GM19467 (cell line): ENCODE data around the gene BLACAT1.
A peak's percentile ranks its signal among the peaks of the same experiment; 100 is the strongest.
"Not testable (repeated sequence)": the region's sequence is repeated elsewhere in the genome, so short reads cannot be mapped to it uniquely, and the experiment has no call there.

Source experiments
- ATAC-seq: cut with Tn5 transposase; IDR thresholded peaks from one replicate; pipeline ENCODE4 v1.9.1; 2021; ENCODE audit warnings: mild to moderate bottlenecking, moderate library complexity; ENCODE audit not compliant: unreplicated experiment

BLACAT1 gene

DNA sequence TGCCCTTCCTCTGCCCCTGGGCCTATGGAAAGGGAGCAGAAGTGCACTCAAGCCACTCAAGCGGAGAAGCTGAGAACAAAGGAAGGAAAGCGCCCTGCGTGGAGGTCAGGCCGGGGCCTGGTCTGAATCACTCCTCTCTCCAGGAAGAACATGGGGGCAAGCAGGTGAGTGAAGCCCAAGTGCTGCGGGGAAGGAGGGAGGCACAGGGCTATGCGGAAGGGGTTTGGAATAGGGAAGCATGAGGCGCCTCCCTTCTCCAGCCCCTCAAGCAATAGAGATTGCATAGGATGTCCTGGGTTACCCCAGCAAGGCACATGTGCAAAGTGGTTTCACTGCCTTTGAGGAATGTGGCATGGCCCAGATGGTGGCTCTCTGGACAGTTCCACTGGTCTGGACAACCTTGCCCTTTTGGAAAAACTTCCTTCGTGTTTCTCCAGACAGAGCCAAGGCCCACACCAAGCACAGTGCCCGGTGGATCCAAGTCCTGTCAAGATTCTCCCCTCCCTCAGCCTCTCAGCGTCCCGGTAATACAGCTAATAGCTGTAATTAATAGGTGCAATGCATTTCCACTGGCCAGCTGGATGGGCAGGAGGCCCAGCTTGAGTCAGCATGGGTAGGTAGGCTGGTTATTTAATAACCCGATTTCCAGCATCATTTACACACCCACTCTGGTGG is 13.7 kb downstream of the BLACAT1 start:
- ATAC-seq, result no peak

- no peak for ATAC-seq
Measured at GRCh38 chr1:205441716-205442050, 14.2 kb downstream of the BLACAT1 start.

- ATAC-seq, result peak; percentile 29
Measured at GRCh38 chr1:205441318-205441633, 14.6 kb downstream of the BLACAT1 start.

GRCh38 chr1:205440476-205441317 is 15.1 kb downstream of the BLACAT1 start:
- peak; percentile 58 for ATAC-seq

GRCh38 chr1:205440121-205440475 is 15.7 kb downstream of the BLACAT1 start:
- no peak for ATAC-seq

GRCh38 chr1:205438213-205439158 is 17.4 kb downstream of the BLACAT1 start:
- ATAC-seq, result no peak

DNA sequence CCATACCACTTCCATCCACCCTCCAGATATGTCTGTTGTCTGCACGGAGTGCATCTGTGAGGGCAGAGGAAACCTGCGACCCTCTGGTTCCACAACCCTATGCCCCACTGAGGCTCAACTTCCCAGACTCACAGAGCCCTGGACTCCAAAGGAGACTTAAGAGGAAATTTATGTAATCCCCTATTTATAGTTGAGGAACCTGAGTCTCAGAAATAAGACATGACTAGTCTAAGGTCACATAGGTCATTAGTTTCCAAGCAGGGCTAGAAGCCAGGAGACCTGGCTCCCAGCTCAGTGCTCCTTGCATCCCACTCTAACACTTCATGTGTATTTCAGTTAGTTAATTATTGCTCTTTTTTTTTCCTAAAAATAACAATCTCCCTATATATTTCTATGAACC is 18.3 kb downstream of the BLACAT1 start:
- ATAC-seq, result no peak

DNA sequence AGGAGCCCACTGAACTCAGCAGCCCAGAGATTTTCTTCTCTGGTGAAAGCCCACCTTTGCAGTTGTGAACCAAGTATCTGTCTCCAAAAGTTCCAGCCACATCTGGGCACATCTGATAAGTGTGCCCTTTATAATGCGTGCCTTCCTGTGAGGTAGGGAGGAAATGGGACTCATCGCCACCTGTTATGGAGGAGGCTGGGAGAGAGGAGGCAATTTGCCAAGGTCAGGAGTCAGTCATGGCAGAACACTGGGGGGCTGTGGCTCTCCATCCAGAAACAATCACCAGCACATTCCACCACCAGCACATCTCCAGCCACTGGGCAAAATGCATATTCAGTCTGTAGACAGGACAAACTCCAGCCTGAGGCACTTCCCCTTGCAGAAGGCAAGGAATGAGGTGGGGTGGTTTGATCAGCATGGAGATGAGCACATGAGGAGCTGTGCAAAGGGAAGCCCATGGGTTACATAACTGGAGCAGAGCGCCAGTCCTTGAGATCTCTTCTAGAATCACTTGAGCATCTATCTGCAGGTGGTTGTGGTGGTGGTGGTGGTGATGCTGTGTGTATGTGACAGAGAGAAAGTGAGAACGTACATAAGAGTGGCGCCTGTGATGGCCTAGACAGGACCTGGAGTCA is 19.0 kb downstream of the BLACAT1 start:
- no peak for ATAC-seq

DNA sequence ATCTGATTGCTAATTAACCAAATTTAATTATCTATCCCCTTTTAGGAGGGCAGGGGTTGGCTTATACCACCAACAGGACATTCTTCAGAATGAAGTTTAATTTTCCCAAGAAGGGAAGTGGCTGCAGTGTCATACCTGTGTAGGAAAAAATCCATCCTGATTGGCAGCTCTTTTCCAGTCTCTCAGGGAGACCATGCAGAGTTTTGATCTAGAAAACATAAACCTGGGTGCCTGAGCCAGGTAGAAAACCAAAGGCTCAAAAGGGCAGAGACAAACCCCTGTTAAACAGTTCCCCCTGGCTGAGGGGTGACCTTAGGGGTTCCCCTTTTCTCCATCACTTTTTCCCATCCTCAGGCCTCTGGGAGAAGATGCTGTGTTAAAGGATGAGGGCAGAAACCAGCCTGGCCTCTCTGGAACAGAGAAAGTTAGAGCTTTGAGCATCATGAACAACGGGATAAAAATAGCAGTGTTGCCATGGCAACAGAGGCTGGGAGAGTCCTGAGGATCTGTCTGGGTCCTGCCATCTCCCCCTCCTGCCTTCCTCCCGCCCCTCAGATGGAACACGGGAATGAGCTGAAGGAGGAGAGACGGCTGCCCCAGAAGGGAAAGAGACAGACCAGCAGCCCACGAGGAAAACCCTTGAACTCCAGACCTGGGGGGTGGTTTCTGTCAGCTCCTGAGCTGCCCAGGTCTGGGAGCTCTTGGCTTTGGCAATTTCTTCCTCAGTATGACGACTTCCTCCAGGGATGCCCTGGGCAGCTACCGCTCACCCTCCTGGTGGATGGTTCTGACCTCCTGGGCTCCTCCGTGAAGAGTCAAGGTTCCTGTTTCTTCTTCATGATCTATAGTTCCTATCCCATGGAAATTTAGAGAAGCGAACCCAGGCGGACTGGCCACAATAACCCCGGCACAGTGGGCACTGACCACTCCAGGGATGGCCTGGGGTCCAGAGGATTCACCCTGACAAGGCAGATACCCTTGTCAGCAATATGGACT is 20.0 kb downstream of the BLACAT1 start:
- ATAC-seq, result no peak

- ATAC-seq, result no peak
Measured at GRCh38 chr1:205434738-205435137, 21.1 kb downstream of the BLACAT1 start.

GRCh38 chr1:205432692-205433091 is 23.2 kb downstream of the BLACAT1 start:
- not testable (repeated sequence) for ATAC-seq

- no peak for ATAC-seq
Measured at GRCh38 chr1:205432116-205432515, 23.7 kb downstream of the BLACAT1 start.

DNA sequence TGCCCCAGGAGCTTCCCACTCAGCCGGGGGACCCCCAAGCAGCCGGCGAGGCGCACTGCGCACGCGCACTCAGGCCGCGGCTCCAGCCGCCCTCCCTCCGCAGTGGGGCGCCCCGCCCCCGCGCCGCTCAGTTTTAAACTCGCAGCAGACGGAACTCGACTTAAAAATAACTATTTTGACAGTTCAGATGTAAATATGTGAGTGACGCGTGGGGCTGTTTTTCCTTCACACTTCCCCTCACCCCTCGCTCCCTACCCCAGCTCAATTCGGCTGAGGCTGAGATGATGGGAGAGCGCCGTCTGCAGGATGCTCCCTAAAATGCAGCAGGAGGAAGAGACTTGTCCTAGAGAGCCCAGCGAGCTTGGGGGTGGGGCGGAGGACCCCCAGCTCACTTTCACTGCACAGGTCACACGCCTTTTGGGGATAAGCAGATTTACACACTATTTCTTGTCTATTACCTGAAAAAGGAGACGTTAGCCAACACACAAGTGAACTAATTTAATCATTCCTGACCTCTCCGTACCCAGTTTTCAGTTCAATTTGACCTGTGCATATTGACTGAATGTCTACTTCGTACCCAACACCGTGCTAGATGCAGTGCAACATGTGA is 25.0 kb downstream of the BLACAT1 start:
- no peak for ATAC-seq

GRCh38 chr1:205429762-205430695 is 25.8 kb downstream of the BLACAT1 start:
- ATAC-seq, result no peak

DNA sequence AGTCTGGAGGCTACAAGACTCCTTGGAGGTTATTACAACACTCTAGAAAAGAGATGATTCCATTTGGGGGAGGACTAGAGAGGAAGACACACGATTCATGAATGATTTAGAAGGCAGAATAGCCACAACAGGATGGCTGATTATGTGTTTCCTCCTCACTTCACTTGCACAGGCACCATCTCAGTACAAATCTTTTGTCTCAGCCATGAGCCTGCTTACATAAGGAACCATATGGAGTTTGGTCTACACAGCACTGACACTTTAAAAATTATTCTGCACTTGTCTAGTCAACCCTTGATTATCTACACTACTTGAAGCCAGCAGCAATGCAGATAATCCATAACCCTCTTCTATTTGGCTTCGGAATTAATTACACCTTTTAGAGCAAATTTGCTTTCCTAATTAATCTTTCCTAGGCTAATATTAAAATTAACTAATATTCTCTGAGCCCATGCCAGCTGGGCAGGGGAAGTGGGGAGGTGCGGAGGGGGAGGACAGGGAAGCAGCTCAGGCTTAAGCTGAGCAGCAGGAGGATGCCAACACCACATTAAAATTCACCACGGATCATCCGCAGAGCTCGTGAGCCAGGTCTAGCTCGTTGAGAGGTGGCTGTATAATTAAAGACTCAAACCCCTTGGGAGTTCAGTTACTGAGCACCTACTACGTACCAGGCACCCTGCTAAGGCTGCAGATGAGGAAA is 30.8 kb downstream of the BLACAT1 start:
- no peak for ATAC-seq

DNA sequence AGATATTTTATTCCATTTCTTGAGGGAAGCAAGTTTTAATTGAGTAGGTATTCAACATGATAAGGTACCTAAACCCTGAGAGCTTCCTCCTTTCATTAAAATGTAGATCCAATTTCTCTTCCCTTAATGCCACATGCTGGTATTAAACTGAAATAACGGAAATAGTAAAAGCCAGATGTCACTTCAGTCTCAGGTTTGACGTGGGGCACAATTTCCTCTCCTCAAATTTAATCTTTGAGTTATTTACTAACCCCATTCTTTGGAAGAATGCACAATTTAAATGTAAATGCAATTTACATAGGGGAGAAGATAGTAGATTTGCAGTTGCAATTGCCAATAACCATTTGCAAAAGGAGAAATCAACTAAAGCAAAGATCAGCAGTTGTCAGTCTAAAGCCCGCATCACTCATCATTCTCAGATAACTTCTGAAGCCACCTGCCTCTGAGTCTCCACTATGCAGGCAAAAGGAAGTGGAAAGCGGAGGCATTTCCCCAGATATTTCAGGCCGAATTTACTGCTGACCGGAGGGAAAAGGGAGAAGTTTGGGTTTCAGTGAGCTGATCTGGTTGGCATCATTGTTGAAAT is 31.9 kb downstream of the BLACAT1 start:
- no peak for ATAC-seq

DNA sequence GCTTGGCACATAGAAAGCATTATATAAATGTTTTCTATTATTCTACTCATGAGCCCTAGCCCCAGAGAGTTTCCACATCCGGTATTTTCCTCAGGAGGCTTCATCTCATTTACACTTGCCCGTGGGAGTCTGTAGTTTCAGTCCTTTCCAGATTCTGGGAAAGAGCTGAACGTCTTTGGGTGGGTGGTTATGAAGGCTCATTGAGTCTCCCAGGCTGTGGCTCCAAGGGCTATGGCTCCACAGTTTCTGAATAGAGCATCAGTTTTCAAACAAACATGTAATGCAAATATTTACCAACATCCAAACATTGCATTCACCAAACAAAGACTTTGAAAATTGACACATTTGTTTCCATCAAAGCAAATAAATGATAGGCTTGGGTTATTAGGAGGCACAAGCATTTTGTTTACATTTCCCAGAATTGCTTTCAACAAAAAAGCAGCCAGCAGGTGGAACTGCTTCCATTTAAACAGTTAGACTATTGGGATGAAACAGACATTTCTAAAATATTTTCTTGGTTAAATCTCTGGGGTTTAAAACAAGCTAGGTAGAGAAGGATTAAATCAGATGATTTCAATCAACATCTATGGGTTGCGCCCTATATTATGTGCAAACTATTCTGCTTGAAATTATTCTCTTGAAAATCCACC is 32.7 kb downstream of the BLACAT1 start:
- ATAC-seq, result no peak
